ENCODE data around the gene SORCS3. TPM values are rescaled to one million over a fixed set of nuclear protein-coding genes. Genes with fewer than 3 reads are reported as not detected.

Gene SORCS3
- polyA plus RNA-seq, 1 donor from 2014 or later = 9.8 TPM

GRCh38 chr10:105159268-105159667 is 518.2 kb downstream of the SORCS3 start:
- no peak for TF ChIP-seq POLR2AphosphoS5 (IDR thresholded peaks at IDR 0.05)
- no peak for TF ChIP-seq REST (IDR thresholded peaks at IDR 0.05; ENCODE audit: borderline replicate concordance)
- no peak for TF ChIP-seq CTCF (IDR thresholded peaks at IDR 0.05; ENCODE audit: poor library complexity, severe bottlenecking)
- no peak for TF ChIP-seq EZH2 (IDR thresholded peaks at IDR 0.05; ENCODE audit: borderline replicate concordance, insufficient read depth, low read length, poor library complexity, severe bottlenecking)
- TF ChIP-seq TAF1 (IDR thresholded peaks at IDR 0.05; ENCODE audit: low read depth) = no peak
- TF ChIP-seq RAD21 (conservative IDR thresholded peaks at IDR 0.05) = no peak
- no peak for TF ChIP-seq SMC3 (conservative IDR thresholded peaks at IDR 0.05; ENCODE audit: poor library complexity)
- no peak for TF ChIP-seq MXI1 (conservative IDR thresholded peaks at IDR 0.05; ENCODE audit: poor library complexity, severe bottlenecking)
- TF ChIP-seq EP300 (conservative IDR thresholded peaks at IDR 0.05; ENCODE audit: poor library complexity, severe bottlenecking) = no peak
- no peaks in the 10 kb centered on the region for H4K20me1 ChIP-seq (ENCODE audit: insufficient read depth)
- H3K9me3 ChIP-seq (ENCODE audit: low read length) = no peaks in the 10 kb centered on the region
- H3K9me2 ChIP-seq (ENCODE audit: insufficient read depth, low read length) = no peaks in the 10 kb centered on the region
- no peaks in the 10 kb centered on the region for H3F3A ChIP-seq (ENCODE audit: insufficient read depth, low read length, poor library complexity, severe bottlenecking)
- H3K27me3 ChIP-seq (ENCODE audit: insufficient read depth, low read depth, low read length) = no peaks in the 10 kb centered on the region
- no peak overlapping the region for H3K4me3 ChIP-seq (ENCODE audit: low read length)
- H3K79me2 ChIP-seq (replicated peaks; ENCODE audit: insufficient read depth, low read length) = no peaks in the 10 kb centered on the region
- H2AFZ ChIP-seq (ENCODE audit: low read depth, low read length) = no peak overlapping the region
- H3K4me2 ChIP-seq (ENCODE audit: low read length) = no peak overlapping the region
- no peaks in the 10 kb centered on the region for H3K36me3 ChIP-seq (ENCODE audit: insufficient read depth, low read length)
- no peak overlapping the region for H3K9ac ChIP-seq (ENCODE audit: low read length)
- H3K27ac ChIP-seq (ENCODE audit: low read length) = no peak overlapping the region

GRCh38 chr10:105161149-105161548 is 520.1 kb downstream of the SORCS3 start:
- H3K4me3 ChIP-seq (ENCODE audit: low read length) = no peak overlapping the region
- no peaks in the 10 kb centered on the region for H3K9me3 ChIP-seq (ENCODE audit: low read length)
- H3K27ac ChIP-seq (ENCODE audit: low read length) = no peak overlapping the region
- no peaks in the 10 kb centered on the region for H3F3A ChIP-seq (ENCODE audit: insufficient read depth, low read length, poor library complexity, severe bottlenecking)
- no peaks in the 10 kb centered on the region for H3K27me3 ChIP-seq (ENCODE audit: insufficient read depth, low read depth, low read length)
- no peaks in the 10 kb centered on the region for H4K20me1 ChIP-seq (ENCODE audit: insufficient read depth)
- no peak for TF ChIP-seq SMC3 (conservative IDR thresholded peaks at IDR 0.05; ENCODE audit: poor library complexity)
- H3K9ac ChIP-seq (ENCODE audit: low read length) = no peak overlapping the region
- H3K4me2 ChIP-seq (ENCODE audit: low read length) = no peak overlapping the region
- no peaks in the 10 kb centered on the region for H3K9me2 ChIP-seq (ENCODE audit: insufficient read depth, low read length)
- H3K36me3 ChIP-seq (ENCODE audit: insufficient read depth, low read length) = no peaks in the 10 kb centered on the region
- H3K79me2 ChIP-seq (replicated peaks; ENCODE audit: insufficient read depth, low read length) = no peaks in the 10 kb centered on the region
- no peak overlapping the region for H2AFZ ChIP-seq (ENCODE audit: low read depth, low read length)

GRCh38 chr10:105161767-105162166 is 520.7 kb downstream of the SORCS3 start:
- H3K79me2 ChIP-seq (replicated peaks; ENCODE audit: insufficient read depth, low read length) = no peaks in the 10 kb centered on the region
- no peaks in the 10 kb centered on the region for H3K36me3 ChIP-seq (ENCODE audit: insufficient read depth, low read length)
- H3K4me2 ChIP-seq (ENCODE audit: low read length) = no peak overlapping the region
- no peak overlapping the region for H2AFZ ChIP-seq (ENCODE audit: low read depth, low read length)
- no peak for TF ChIP-seq RAD21 (conservative IDR thresholded peaks at IDR 0.05)
- H3K27ac ChIP-seq (ENCODE audit: low read length) = no peak overlapping the region
- no peaks in the 10 kb centered on the region for H3K27me3 ChIP-seq (ENCODE audit: insufficient read depth, low read depth, low read length)
- H4K20me1 ChIP-seq (ENCODE audit: insufficient read depth) = no peaks in the 10 kb centered on the region
- no peak overlapping the region for H3K4me3 ChIP-seq (ENCODE audit: low read length)
- H3K9ac ChIP-seq (ENCODE audit: low read length) = no peak overlapping the region
- no peaks in the 10 kb centered on the region for H3K9me2 ChIP-seq (ENCODE audit: insufficient read depth, low read length)
- H3K9me3 ChIP-seq (ENCODE audit: low read length) = no peaks in the 10 kb centered on the region
- no peaks in the 10 kb centered on the region for H3F3A ChIP-seq (ENCODE audit: insufficient read depth, low read length, poor library complexity, severe bottlenecking)
